Tibial artery (tissue), 4 donors: ENCODE results near the gene CEP135.

Source experiments
- DNase-seq, 2 donors: peaks; one replicate each; pipeline ENCODE4 v3.0.0-alpha.2; 2019
- H3K27ac ChIP-seq, 2 donors: fragments of 200-600 bp; sonication (generic) in 1 of 2; 1 replicate in 1 of 2; 2 replicates in 1 of 2; pipeline ENCODE4 v1.5.1; 2018 to 2019; ENCODE audit warnings: mild to moderate bottlenecking in 1 of 2
- H3K27me3 ChIP-seq, 2 donors: fragments of 200-600 bp; sonication (generic) in 1 of 2; one replicate each; pipeline versions ENCODE4 v1.5.1 to v1.6.0; 2016 to 2019
- H3K36me3 ChIP-seq, 3 donors: fragments of 200-600 bp; sonication (generic) in 2 of 3; one replicate each; pipeline ENCODE4 v1.5.1; 2016 to 2019; ENCODE audit warnings: mild to moderate bottlenecking in 2 of 3
- H3K4me1 ChIP-seq, 4 donors: fragments of 200-600 bp; sonication (generic) in 2 of 4; 1 replicate in 3 of 4; 2 replicates in 1 of 4; pipeline ENCODE4 v1.5.1; 2016 to 2019
- H3K4me3 ChIP-seq, 2 donors: fragments of 200-600 bp; sonication (generic) in 1 of 2; 1 replicate in 1 of 2; 2 replicates in 1 of 2; pipeline ENCODE4 v1.5.1; 2018 to 2019; ENCODE audit warnings: mild to moderate bottlenecking in 2 of 2
- H3K9me3 ChIP-seq, 3 donors: fragments of 200-600 bp; sonication (generic) in 1 of 3; one replicate each; pipeline ENCODE4 v1.5.1; 2016 to 2019
- intact Hi-C: fragments of 100-400 bp; cut with DNase I; formaldehyde crosslinking; loops from one replicate; pipeline ENCODE4 v1.15.0; 2023; ENCODE audit warnings: low total_unique reads
- TF ChIP-seq, protein P1 (sequence below), 2 experiments: fragments of 200-600 bp in 1 of 2; fragments of 450-650 bp in 1 of 2; IDR thresholded peaks; one replicate each; pipeline ENCODE4 v1.5.1; 2017 to 2019; ENCODE audit warnings: antibody characterized with exemption in 2 of 2, mild to moderate bottlenecking in 1 of 2, moderate library complexity in 1 of 2

CEP135 gene

DNA sequence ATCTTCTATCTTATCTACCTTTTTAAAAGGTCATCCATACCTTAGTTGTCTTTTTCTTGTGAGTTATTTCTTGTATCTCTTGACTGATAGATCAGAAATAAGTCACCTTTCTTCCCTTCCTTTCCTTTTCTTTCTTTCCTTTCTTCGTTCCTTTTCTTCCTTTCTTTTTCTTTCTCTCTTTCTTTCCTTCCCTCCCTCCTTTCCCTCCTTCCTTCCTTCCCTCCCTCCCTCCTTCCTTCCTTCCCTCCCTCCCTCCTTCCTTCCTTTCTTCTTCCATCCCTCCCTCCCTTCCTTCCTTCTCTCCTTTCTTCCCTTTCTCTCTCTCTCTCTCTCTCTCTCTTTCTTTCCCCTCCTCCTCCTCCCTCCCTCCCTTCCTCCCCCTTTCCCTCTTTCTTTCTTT, 93.5 kb downstream of the CEP135 start:
- Histone ChIP-seq H3K27ac (no peak overlapping the region), H3K36me3 (no peaks in the 10 kb centered on the region), H3K4me3 (no peak overlapping the region), H3K27me3 (no peaks in the 10 kb centered on the region), H3K9me3 (no peaks in the 10 kb centered on the region), H3K4me1 (no peaks in the 10 kb centered on the region)
- no peak for DNase-seq
- intact Hi-C loops = no loop called here
- TF ChIP-seq, protein P1, sequence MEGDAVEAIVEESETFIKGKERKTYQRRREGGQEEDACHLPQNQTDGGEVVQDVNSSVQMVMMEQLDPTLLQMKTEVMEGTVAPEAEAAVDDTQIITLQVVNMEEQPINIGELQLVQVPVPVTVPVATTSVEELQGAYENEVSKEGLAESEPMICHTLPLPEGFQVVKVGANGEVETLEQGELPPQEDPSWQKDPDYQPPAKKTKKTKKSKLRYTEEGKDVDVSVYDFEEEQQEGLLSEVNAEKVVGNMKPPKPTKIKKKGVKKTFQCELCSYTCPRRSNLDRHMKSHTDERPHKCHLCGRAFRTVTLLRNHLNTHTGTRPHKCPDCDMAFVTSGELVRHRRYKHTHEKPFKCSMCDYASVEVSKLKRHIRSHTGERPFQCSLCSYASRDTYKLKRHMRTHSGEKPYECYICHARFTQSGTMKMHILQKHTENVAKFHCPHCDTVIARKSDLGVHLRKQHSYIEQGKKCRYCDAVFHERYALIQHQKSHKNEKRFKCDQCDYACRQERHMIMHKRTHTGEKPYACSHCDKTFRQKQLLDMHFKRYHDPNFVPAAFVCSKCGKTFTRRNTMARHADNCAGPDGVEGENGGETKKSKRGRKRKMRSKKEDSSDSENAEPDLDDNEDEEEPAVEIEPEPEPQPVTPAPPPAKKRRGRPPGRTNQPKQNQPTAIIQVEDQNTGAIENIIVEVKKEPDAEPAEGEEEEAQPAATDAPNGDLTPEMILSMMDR (IDR thresholded peaks at IDR 0.05) = no peak

DNA sequence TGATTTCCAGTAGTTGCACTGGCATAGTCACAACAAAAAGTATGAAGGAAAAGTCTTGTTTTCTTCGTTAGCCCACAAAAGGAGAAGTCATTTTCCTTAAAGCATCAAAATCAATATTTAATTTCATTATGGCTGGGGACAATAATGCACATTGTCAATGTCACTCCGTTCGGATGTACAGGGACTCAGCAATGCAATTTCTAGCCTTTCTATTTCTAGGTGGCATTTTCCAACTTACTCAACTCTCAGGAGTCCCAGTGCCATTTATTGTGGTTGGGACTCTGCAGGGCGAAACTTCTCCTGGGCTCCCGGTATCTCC, 99.6 kb downstream of the CEP135 start:
- H3K27me3 ChIP-seq = peaks cover 0 to 9% of the 10 kb centered on the region in 2 donors
- H3K27ac ChIP-seq = no peak overlapping the region
- TF ChIP-seq, protein P1 (IDR thresholded peaks at IDR 0.05) = no peak
- H3K4me1 ChIP-seq = peaks cover 0 to 19% (median 11%) of the 10 kb centered on the region in 4 donors
- intact Hi-C loops = no loop called here
- no peaks in the 10 kb centered on the region for H3K9me3 ChIP-seq
- no peak for DNase-seq
- no peaks in the 10 kb centered on the region for H3K36me3 ChIP-seq
- H3K4me3 ChIP-seq = peak overlapping the region; percentile 56 to 68

DNA sequence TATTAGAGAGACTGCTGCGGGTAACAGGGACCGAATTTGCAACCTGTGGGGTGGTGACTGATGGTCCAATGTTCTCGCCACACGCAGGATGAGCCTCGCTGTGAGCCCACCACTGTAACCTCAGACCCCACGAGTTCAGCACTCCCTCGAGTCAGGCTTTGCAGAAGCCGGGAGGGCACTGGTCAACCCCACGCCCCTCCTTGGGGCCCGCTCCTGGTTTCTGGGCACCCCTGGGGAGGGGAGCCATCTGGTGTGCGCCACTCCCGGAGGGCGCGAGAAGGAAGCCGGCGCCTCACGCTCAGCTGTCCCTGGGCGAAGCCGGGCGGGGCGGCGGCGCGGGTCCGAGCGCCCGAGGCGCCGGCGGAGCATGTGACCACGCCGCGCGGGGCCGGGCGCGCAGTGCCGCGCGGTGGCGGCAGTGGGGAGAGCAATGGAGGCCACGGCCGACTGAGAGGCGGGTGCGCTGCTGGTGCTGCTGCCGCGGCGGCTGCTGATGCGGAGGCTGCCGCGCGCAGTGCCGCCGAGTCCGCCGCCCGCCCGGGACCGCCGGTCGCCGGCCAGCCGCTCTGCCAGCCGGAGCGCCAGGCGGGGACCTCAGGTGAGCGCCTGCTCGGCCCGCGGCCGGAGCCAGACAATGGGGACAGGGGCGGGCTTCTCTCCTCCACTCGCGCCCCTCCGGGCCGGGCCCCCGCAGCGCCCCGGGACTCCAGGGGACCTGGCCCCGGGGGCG, 100.1 kb downstream of the CEP135 start:
- no peak for DNase-seq
- Histone ChIP-seq H3K36me3 (no peaks in the 10 kb centered on the region), H3K4me3 (peak overlapping the region; percentile 56 to 68), H3K27me3 (peaks cover 0 to 9% of the 10 kb centered on the region in 2 donors), H3K4me1 (peaks cover 0 to 19% (median 11%) of the 10 kb centered on the region in 4 donors), H3K27ac (peak overlapping the region in 1 of 2 donors; percentile 31), H3K9me3 (no peaks in the 10 kb centered on the region)
- TF ChIP-seq, protein P1 (IDR thresholded peaks at IDR 0.05) = peak in 1 of 2 experiments; percentile 26
- intact Hi-C loops = no loop called here

DNA sequence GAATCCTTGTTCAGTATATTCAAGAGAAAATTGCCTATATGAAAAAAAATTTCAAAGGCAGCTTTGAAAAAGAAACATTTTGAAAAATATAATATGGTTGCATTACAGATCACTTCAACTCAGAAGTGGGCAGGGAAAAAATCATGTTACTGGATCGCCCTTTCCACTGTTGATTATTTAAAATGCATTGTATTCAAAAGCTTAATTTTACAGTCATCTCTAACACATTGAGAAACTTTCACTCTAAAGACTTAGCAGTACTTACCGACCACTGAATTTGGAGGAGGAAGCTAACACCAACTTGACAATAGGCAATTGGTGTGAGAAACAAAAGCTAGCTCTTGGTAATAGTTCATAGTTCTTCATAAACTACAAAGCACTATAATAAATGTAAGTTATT, 101.9 kb downstream of the CEP135 start:
- Histone ChIP-seq H3K36me3 (no peaks in the 10 kb centered on the region), H3K9me3 (no peaks in the 10 kb centered on the region), H3K4me3 (no peak overlapping the region), H3K27ac (no peak overlapping the region), H3K27me3 (peaks cover 0 to 9% of the 10 kb centered on the region in 2 donors), H3K4me1 (peaks cover 0 to 19% (median 11%) of the 10 kb centered on the region in 4 donors)
- intact Hi-C loops = no loop called here
- no peak for DNase-seq
- TF ChIP-seq, protein P1 (IDR thresholded peaks at IDR 0.05) = no peak

DNA sequence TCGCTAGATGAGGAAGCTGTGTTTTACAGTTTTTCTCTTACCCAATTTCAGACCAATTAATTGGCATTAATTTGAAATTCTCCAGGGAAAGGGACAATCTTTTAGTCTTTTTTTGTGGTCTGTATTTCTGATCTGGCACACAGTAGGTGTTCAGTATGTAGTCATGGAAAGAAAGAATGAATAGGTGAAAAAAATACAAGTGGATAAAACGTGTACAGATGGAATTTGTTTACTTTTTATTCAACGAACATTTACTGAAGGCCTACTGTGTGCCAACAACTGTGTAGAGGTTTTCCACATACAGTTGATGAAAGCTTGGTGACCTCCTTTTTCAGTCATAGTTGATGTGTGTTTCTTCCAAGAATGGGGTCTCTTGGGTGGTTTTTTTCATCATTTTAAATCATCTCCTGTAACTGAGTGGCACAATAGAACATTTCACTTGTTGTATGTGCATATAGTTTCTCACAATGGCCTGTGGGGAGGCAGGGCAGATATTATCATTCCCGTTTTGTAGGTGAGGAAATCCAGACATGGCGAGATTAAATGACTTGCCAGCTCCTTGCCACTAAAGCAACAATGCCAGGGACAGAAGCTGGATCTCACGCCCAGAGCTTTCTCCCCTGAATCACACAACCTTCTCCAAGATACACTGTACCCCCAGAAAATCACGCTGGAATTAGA, 102.4 kb downstream of the CEP135 start:
- peaks cover 0 to 9% of the 10 kb centered on the region in 2 donors for H3K27me3 ChIP-seq
- TF ChIP-seq, protein P1 (IDR thresholded peaks at IDR 0.05) = no peak
- intact Hi-C loops = no loop called here

More for the DNA sequence above, 102.4 kb downstream of the CEP135 start:
- peaks cover 0 to 19% (median 11%) of the 10 kb centered on the region in 4 donors for H3K4me1 ChIP-seq
- no peak for DNase-seq
- H3K27ac ChIP-seq = no peak overlapping the region
- no peaks in the 10 kb centered on the region for H3K9me3 ChIP-seq
- no peaks in the 10 kb centered on the region for H3K36me3 ChIP-seq
- H3K4me3 ChIP-seq = no peak overlapping the region
